ENCODE measurements around the gene PPP2R1A. TPM values are rescaled to one million over a fixed set of nuclear protein-coding genes. Genes with fewer than 3 reads are reported as not detected.

The PPP2R1A gene
- total and polyA plus RNA-seq, 10 donors: 81.1 to 200 (median 171) TPM

DNA sequence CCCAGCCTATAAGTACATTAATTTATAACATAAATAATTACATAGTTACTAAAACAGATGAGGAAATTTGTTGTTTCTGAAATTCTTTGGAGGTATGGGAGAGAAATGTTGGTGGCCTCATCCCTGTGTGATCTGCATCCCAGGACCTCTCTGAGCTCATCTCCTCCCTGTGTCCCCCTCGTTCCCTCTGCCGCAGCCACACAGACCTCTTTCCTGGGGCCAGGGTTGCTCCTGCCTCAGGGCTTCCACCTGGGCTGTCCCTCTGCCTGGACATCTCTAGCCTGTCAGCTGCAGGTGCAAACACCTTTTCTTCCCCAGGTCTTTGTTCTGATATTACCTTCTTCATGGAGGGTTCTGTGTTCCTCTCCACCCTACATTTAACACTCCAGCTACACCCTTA lies 83.4 kb downstream of the PPP2R1A start:
- DNase-seq: no peak

DNA sequence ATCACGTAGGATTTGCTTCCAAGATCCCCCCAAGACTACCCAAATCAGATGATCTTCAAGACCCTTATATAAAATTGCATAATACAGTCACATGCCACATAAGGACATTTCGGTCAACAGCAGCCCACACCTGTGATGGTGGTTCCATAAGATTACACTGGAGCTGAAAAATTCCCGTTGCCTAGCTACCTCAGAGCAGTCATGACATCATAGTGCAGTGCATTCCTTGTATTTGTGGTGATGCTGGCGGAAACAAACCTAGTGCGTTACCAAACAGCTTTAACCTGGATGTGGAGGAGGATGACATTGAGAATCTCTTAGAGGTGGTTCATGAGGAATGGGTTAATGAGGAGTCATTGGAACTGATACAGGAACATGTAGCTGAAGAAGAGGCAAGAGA lies 84.3 kb downstream of the PPP2R1A start:
- 79 to 100% (median 91%) methylated on average over 5 of the region's 5 CpGs for WGBS, 5 donors
- H3K27ac ChIP-seq: no peak overlapping the region
- H3K36me3 ChIP-seq: peaks cover 0 to 68% (median 15%) of the 10 kb centered on the region in 6 donors
- TF ChIP-seq CTCF (IDR thresholded peaks at IDR 0.05 in 8 of 11, conservative IDR thresholded peaks at IDR 0.05 in 3 of 11): no peak
- no peak for TF ChIP-seq POLR2A (IDR thresholded peaks at IDR 0.05)
- TF ChIP-seq POLR2AphosphoS5 (IDR thresholded peaks at IDR 0.05): no peak
- peaks cover 11 to 76% (median 31%) of the 10 kb centered on the region in 6 donors for H3K4me1 ChIP-seq
- intact Hi-C loops (cut with DNase I; ENCODE audit: low total_unique reads): no loop called here
- peaks cover 0 to 60% (median 24%) of the 10 kb centered on the region in 8 donors for H3K9me3 ChIP-seq
- no peak overlapping the region for H3K4me3 ChIP-seq
- DNase-seq: no peak
- no peaks in the 10 kb centered on the region for H3K27me3 ChIP-seq (replicated peaks in 1 of 7)

More for the DNA sequence above, 83.4 kb downstream of the PPP2R1A start:
- H3K36me3 ChIP-seq: peaks cover 0 to 61% (median 15%) of the 10 kb centered on the region in 6 donors
- H3K27ac ChIP-seq: no peak overlapping the region
- TF ChIP-seq POLR2A (IDR thresholded peaks at IDR 0.05): no peak
- no peak for TF ChIP-seq POLR2AphosphoS5 (IDR thresholded peaks at IDR 0.05)
- no peak for TF ChIP-seq CTCF (IDR thresholded peaks at IDR 0.05 in 8 of 11, conservative IDR thresholded peaks at IDR 0.05 in 3 of 11)
- peaks cover 17 to 85% (median 38%) of the 10 kb centered on the region in 6 donors for H3K4me1 ChIP-seq
- WGBS, 5 donors: 91 to 100% (median 97%) methylated on average over 2 of the region's 2 CpGs
- H3K4me3 ChIP-seq: no peak overlapping the region
- H3K9me3 ChIP-seq: peaks cover 0 to 51% (median 16%) of the 10 kb centered on the region in 8 donors
- intact Hi-C loops (cut with DNase I; ENCODE audit: low total_unique reads): no loop called here
- H3K27me3 ChIP-seq (replicated peaks in 1 of 7): no peaks in the 10 kb centered on the region

GRCh38 chr19:52275988-52276387 lies 86.1 kb downstream of the PPP2R1A start:
- WGBS, 5 donors: 77 to 98% (median 92%) methylated on average over 5 of the region's 5 CpGs
- H3K9me3 ChIP-seq: peaks cover 0 to 77% (median 37%) of the 10 kb centered on the region in 8 donors
- no peak overlapping the region for H3K4me3 ChIP-seq
- no peaks in the 10 kb centered on the region for H3K27me3 ChIP-seq (replicated peaks in 1 of 7)
- H3K27ac ChIP-seq: no peak overlapping the region
- no peak for DNase-seq
- peaks cover 5 to 67% (median 20%) of the 10 kb centered on the region in 6 donors for H3K4me1 ChIP-seq
- intact Hi-C loops (cut with DNase I; ENCODE audit: low total_unique reads): no loop called here
- H3K36me3 ChIP-seq: peaks cover 0 to 76% (median 18%) of the 10 kb centered on the region in 6 donors
- no peak for TF ChIP-seq CTCF (IDR thresholded peaks at IDR 0.05 in 8 of 11, conservative IDR thresholded peaks at IDR 0.05 in 3 of 11)
- no peak for TF ChIP-seq POLR2AphosphoS5 (IDR thresholded peaks at IDR 0.05)
- no peak for TF ChIP-seq POLR2A (IDR thresholded peaks at IDR 0.05)

DNA sequence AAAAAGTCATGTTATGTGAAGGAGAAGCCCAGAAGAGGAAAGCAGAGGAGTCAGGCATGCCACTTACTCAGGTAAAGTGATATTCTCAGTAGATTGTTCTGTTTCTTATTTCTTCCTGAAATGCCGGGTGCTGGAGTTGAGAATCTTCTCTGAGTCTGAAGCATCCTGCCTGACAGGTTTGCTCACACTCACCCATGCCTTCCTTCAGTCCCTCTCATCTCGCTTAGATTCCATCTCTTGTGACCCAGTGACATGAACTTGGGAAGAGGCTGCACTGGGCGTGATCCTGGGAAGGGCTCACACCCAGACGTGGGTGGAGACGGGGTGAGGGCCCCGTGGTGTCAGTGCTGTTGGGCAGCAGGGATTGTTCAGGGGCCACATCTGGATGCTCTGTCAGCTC lies 87.6 kb downstream of the PPP2R1A start:
- no peak for TF ChIP-seq POLR2AphosphoS5 (IDR thresholded peaks at IDR 0.05)
- TF ChIP-seq CTCF (IDR thresholded peaks at IDR 0.05 in 8 of 11, conservative IDR thresholded peaks at IDR 0.05 in 3 of 11): no peak
- no peak for TF ChIP-seq POLR2A (IDR thresholded peaks at IDR 0.05)
- intact Hi-C loops (cut with DNase I; ENCODE audit: low total_unique reads): no loop called here
- DNase-seq: no peak
- peaks cover 0 to 52% (median 12%) of the 10 kb centered on the region in 6 donors for H3K4me1 ChIP-seq
- H3K36me3 ChIP-seq: peaks cover 0 to 86% (median 25%) of the 10 kb centered on the region in 6 donors
- WGBS, 5 donors: 88 to 93% (median 90%) methylated on average over 6 of the region's 6 CpGs
- no peak overlapping the region for H3K4me3 ChIP-seq
- H3K27ac ChIP-seq: no peak overlapping the region
- H3K27me3 ChIP-seq (replicated peaks in 1 of 7): no peaks in the 10 kb centered on the region
- peaks cover 0 to 92% (median 47%) of the 10 kb centered on the region in 8 donors for H3K9me3 ChIP-seq

Small RNA genes lying within 50 kb of the gene (microRNA-seq; reads per million reads assigned to microRNA genes)
- gene MIR6801: 0 reads per million in 3 donors

Small RNA genes lying within 50 kb of the gene (small RNA-seq; reads per million reads assigned to genes)
- 0 reads per million in 4 donors for gene MIR6801
- 0 reads per million in 4 donors for gene RF00019
- gene RPL37P23: 0 reads per million in 4 donors

Other genes with a start within 250 kb of the PPP2R1A start
- 10 to 100 TPM; 17.7 to 26.0 (median 20.2) TPM for gene ZNF350, start 203.2 kb upstream of the PPP2R1A start, total RNA-seq
- 10 to 100 TPM in 1 of 3 donors, 1 to 10 TPM in 2; 7.9 to 11.3 (median 8.1) TPM for gene ZNF350, start 203.2 kb upstream of the PPP2R1A start, polyA plus RNA-seq
- 10 to 100 TPM in 6 of 7 donors, 1 to 10 TPM in 1; 10.0 to 19.9 (median 12.3) TPM for gene ZNF615, start 181.8 kb upstream of the PPP2R1A start, total RNA-seq
- 1 to 10 TPM; 2.0 to 3.5 (median 3.1) TPM for gene ZNF615, start 181.8 kb upstream of the PPP2R1A start, polyA plus RNA-seq
- 10 to 100 TPM in 3 of 7 donors, 1 to 10 TPM in 4; 6.3 to 10.9 (median 9.4) TPM for gene ZNF614, start 161.7 kb upstream of the PPP2R1A start, total RNA-seq
- 1 to 10 TPM; 3.0 to 4.1 (median 4.1) TPM for gene ZNF614, start 161.7 kb upstream of the PPP2R1A start, polyA plus RNA-seq
- 10 to 100 TPM in 6 of 7 donors, 1 to 10 TPM in 1; 9.1 to 20.8 (median 11.6) TPM for gene ZNF432, start 141.2 kb upstream of the PPP2R1A start, total RNA-seq
- 10 to 100 TPM in 1 of 3 donors, 1 to 10 TPM in 2; 4.5 to 10.6 (median 7.2) TPM for gene ZNF432, start 141.2 kb upstream of the PPP2R1A start, polyA plus RNA-seq
- 10 to 100 TPM; 19.6 to 39.9 (median 29.1) TPM for gene ZNF841, start 94.3 kb upstream of the PPP2R1A start, total RNA-seq
- gene ZNF841, start 94.3 kb upstream of the PPP2R1A start, polyA plus RNA-seq: 10 to 100 TPM in 2 of 3 donors, 1 to 10 TPM in 1; 6.0 to 15.0 (median 13.3) TPM
- 10 to 100 TPM in 4 of 7 donors, 1 to 10 TPM in 3; 7.5 to 22.6 (median 10.3) TPM for gene ZNF616, start 50.1 kb upstream of the PPP2R1A start, total RNA-seq
- 1 to 10 TPM; 1.3 to 2.1 (median 2.1) TPM for gene ZNF616, start 50.1 kb upstream of the PPP2R1A start, polyA plus RNA-seq
- gene ZNF836, start 18.4 kb upstream of the PPP2R1A start, total RNA-seq: 10 to 100 TPM; 16.7 to 26.8 (median 21.0) TPM
- 1 to 10 TPM; 4.9 to 7.6 (median 7.3) TPM for gene ZNF836, start 18.4 kb upstream of the PPP2R1A start, polyA plus RNA-seq
- 10 to 100 TPM; 11.7 to 24.9 (median 19.1) TPM for gene ZNF766, start 79.5 kb downstream of the PPP2R1A start, total RNA-seq
- 1 to 10 TPM; 4.2 to 4.5 (median 4.3) TPM for gene ZNF766, start 79.5 kb downstream of the PPP2R1A start, polyA plus RNA-seq
- 10 to 100 TPM in 5 of 7 donors, 1 to 10 TPM in 2; 9.1 to 17.2 (median 13.4) TPM for gene ZNF480, start 107.1 kb downstream of the PPP2R1A start, total RNA-seq
- gene ZNF480, start 107.1 kb downstream of the PPP2R1A start, polyA plus RNA-seq: 10 to 100 TPM in 1 of 3 donors, 1 to 10 TPM in 2; 5.4 to 10.6 (median 9.2) TPM
- 1 to 10 TPM; 1.3 to 6.4 (median 2.3) TPM for gene ZNF610, start 146.2 kb downstream of the PPP2R1A start, total RNA-seq
- 1 to 10 TPM in 2 of 3 donors, under 1 TPM in 1; 0.91 to 1.5 (median 1.5) TPM for gene ZNF610, start 146.2 kb downstream of the PPP2R1A start, polyA plus RNA-seq
- 10 to 100 TPM; 18.8 to 31.7 (median 21.2) TPM for gene ZNF880, start 179.9 kb downstream of the PPP2R1A start, total RNA-seq
- 10 to 100 TPM; 14.8 to 21.9 (median 18.6) TPM for gene ZNF880, start 179.9 kb downstream of the PPP2R1A start, polyA plus RNA-seq
- 10 to 100 TPM; 23.8 to 38.1 (median 28.7) TPM for gene ZNF528, start 207.8 kb downstream of the PPP2R1A start, total RNA-seq
- gene ZNF528, start 207.8 kb downstream of the PPP2R1A start, polyA plus RNA-seq: 1 to 10 TPM; 6.9 to 8.3 (median 7.9) TPM
- not detected for gene ZNF534, start 239.1 kb downstream of the PPP2R1A start, total RNA-seq
- under 1 TPM in 1 of 3 donors, not detected in 2; 0.11 TPM for gene ZNF534, start 239.1 kb downstream of the PPP2R1A start, polyA plus RNA-seq

All from spleen (tissue), 11 donors.